ENCODE measurements around the gene TSPEAR. TPM values are rescaled to one million over a fixed set of nuclear protein-coding genes. Genes with fewer than 3 reads are reported as not detected.

Gene TSPEAR
- total and polyA plus RNA-seq, 9 of the 15 experiments (the other 6 are each of a cell fraction or from before 2014, with no cell fraction given): not detected

- POLR2A ChIA-PET: no interaction called here
- DNase-seq (ENCODE audit: extremely low read depth in 1 of 4, low spot score in 3 of 4) (no peak), FAIRE-seq (no peak), ATAC-seq (no peak)
- CTCF ChIA-PET (ENCODE audit: low intra/inter-chr PET ratio): no interaction called here
- Histone ChIP-seq H3K4me1 (replicated peaks in 1 of 2; ENCODE audit: control insufficient read depth in 2 of 2, insufficient read depth in 2 of 2, low read length in 2 of 2) (peaks cover 0 to 39% of the 10 kb centered on the region in 2 experiments; a peak in 3 of 5 replicates), H3K9ac (ENCODE audit: insufficient read depth in 1 of 2, low read depth in 2 of 2, low read length in 2 of 2) (no peak overlapping the region), H3K4me3 (no peak overlapping the region), H4K20me1 (replicated peaks; ENCODE audit: control insufficient read depth, insufficient read depth, low read length) (no peaks in the 10 kb centered on the region), H3K27ac (ENCODE audit: extremely low read depth, low read depth, low read length) (no peak overlapping the region), H3K79me2 (ENCODE audit: control insufficient read depth, insufficient read depth, low read length) (no peaks in the 10 kb centered on the region), H3K36me3 (ENCODE audit: control insufficient read depth, insufficient read depth, low read length) (no peaks in the 10 kb centered on the region), H3K9me1 (ENCODE audit: control insufficient read depth, insufficient read depth, low read length) (no peaks in the 10 kb centered on the region), H3K27me3 (ENCODE audit: control insufficient read depth in 2 of 2, insufficient read depth in 2 of 2, low read length in 2 of 2) (peaks cover 0 to 18% of the 10 kb centered on the region in 2 experiments; a peak in 1 of 5 replicates), H3K9me3 (replicated peaks; ENCODE audit: control insufficient read depth, insufficient read depth, low read depth, low read length) (peaks cover 16% of the 10 kb centered on the region; the same call in 1 of the 2 replicates), H3K4me2 (ENCODE audit: insufficient read depth, low read length) (no peak overlapping the region), H2AFZ (ENCODE audit: low read depth, low read length) (no peak overlapping the region)
- in situ Hi-C loops (cut with MboI): loop anchor here (5.0 kb wide), 2 partner anchors 223 to 273 kb away; no protein-coding TSS in a partner anchor
- no TSS peak for BruUV-seq (replicated peaks)
- 18% methylated on average over 28 of the region's 28 CpGs for WGBS (ENCODE audit: insufficient coverage, low coverage, missing lambda C conversion rate)
- intact Hi-C loops (cut with micrococcal nuclease): loop anchor here (10.0 kb wide), 1 partner anchor 405 kb away; the partner anchor contains the start of gene ITGB2
- TF ChIP-seq RBFOX2 (IDR thresholded peaks at IDR 0.05; ENCODE audit: low read depth, low read length): 0 out of 2 replicates have a peak, but pooled peaks have one; percentile 3
- no peak for TF ChIP-seq SUPT5H (IDR thresholded peaks at IDR 0.05)
Observed at GRCh38 chr21:44519346-44520325, 191.7 kb downstream of the TSPEAR start.

- DNase-seq (ENCODE audit: extremely low read depth in 1 of 4, low spot score in 3 of 4): no peak
- in situ Hi-C loops (cut with MboI): loop anchor here (5.0 kb wide), 2 partner anchors 224 to 274 kb away; no protein-coding TSS in a partner anchor
- Histone ChIP-seq H3K9ac (ENCODE audit: insufficient read depth in 1 of 2, low read depth in 2 of 2, low read length in 2 of 2) (no peak overlapping the region), H4K20me1 (replicated peaks; ENCODE audit: control insufficient read depth, insufficient read depth, low read length) (no peaks in the 10 kb centered on the region), H3K27ac (ENCODE audit: extremely low read depth, low read depth, low read length) (no peak overlapping the region), H3K36me3 (ENCODE audit: control insufficient read depth, insufficient read depth, low read length) (no peaks in the 10 kb centered on the region), H3K4me2 (ENCODE audit: insufficient read depth, low read length) (no peak overlapping the region; the same call in 1 of the 2 replicates), H3K9me3 (replicated peaks; ENCODE audit: control insufficient read depth, insufficient read depth, low read depth, low read length) (peaks cover 6% of the 10 kb centered on the region; the same call in 1 of the 2 replicates), H3K4me3 (no peak overlapping the region), H3K27me3 (ENCODE audit: control insufficient read depth in 2 of 2, insufficient read depth in 2 of 2, low read length in 2 of 2) (peaks cover 0 to 23% of the 10 kb centered on the region in 2 experiments; a peak in 1 of 5 replicates), H2AFZ (ENCODE audit: low read depth, low read length) (no peak overlapping the region), H3K79me2 (ENCODE audit: control insufficient read depth, insufficient read depth, low read length) (no peaks in the 10 kb centered on the region), H3K4me1 (replicated peaks in 1 of 2; ENCODE audit: control insufficient read depth in 2 of 2, insufficient read depth in 2 of 2, low read length in 2 of 2) (peaks cover 0 to 39% of the 10 kb centered on the region in 2 experiments; a peak in 3 of 5 replicates), H3K9me1 (ENCODE audit: control insufficient read depth, insufficient read depth, low read length) (no peaks in the 10 kb centered on the region)
- intact Hi-C loops (cut with micrococcal nuclease): loop anchor here (10.0 kb wide), 1 partner anchor 406 kb away; the partner anchor contains the start of gene ITGB2
- POLR2A ChIA-PET: interaction anchor here (0.8 to 1.5 kb wide), 3 partner anchors 10 to 13 kb away, joined by 3 to 4 read pairs (median 3); no protein-coding TSS in a partner anchor
- 11% methylated on average over 11 of the region's 12 CpGs for WGBS (ENCODE audit: insufficient coverage, low coverage, missing lambda C conversion rate)
- CTCF ChIA-PET (ENCODE audit: low intra/inter-chr PET ratio): no interaction called here
- no peak for ATAC-seq
- no peak for FAIRE-seq
- no TSS peak for BruUV-seq (replicated peaks)
- TF ChIP-seq DIDO1 (tag; IDR thresholded peaks at IDR 0.05; ENCODE audit: low read depth): no peak
- no peak for TF ChIP-seq HIVEP1 (CRISPR knock-in tag; IDR thresholded peaks at IDR 0.05)
- TF ChIP-seq ZC3H8 (IDR thresholded peaks at IDR 0.05): no peak
- no peak for TF ChIP-seq IRF2 (CRISPR knock-in tag; IDR thresholded peaks at IDR 0.05)
- TF ChIP-seq SETDB1 (IDR thresholded peaks at IDR 0.05; ENCODE audit: low read length): no peak
- TF ChIP-seq PPARD (CRISPR knock-in tag; IDR thresholded peaks at IDR 0.05): no peak
- TF ChIP-seq ZNF134 (CRISPR knock-in tag; conservative IDR thresholded peaks at IDR 0.05): no peak
- TF ChIP-seq TEAD2 (tag; IDR thresholded peaks at IDR 0.05): no peak
- no peak for TF ChIP-seq ZNF668 (CRISPR knock-in tag; IDR thresholded peaks at IDR 0.05)
- TF ChIP-seq POU5F1 (IDR thresholded peaks at IDR 0.05; ENCODE audit: borderline replicate concordance, low read depth, low read length, partially characterized antibody): no peak
- no peak for TF ChIP-seq ZKSCAN3 (CRISPR knock-in tag; IDR thresholded peaks at IDR 0.05)
- no peak for TF ChIP-seq MCM3 (IDR thresholded peaks at IDR 0.05)
- TF ChIP-seq FOXJ2 (tag; IDR thresholded peaks at IDR 0.05): no peak
- no peak for TF ChIP-seq MAX (CRISPR knock-in tag; IDR thresholded peaks at IDR 0.05)
- TF ChIP-seq RBM15 (IDR thresholded peaks at IDR 0.05; ENCODE audit: insufficient read depth, low read length): no peak
Observed at GRCh38 chr21:44518686-44519085, 192.7 kb downstream of the TSPEAR start.
